Stimulated activated CD4-positive, alpha-beta T cell treated with anti-CD3 and anti-CD28 coated beads, Interleukin-15, amount 100 ng/mL, for 48 hours (primary cell): ENCODE data around the gene ATP11B.
"Not testable (repeated sequence)": the region's sequence is repeated elsewhere in the genome, so short reads cannot be mapped to it uniquely, and the experiment has no call there.

Source experiments
- DNase-seq, 2 donors: peaks; one replicate each; pipeline ENCODE4 v3.0.0-alpha.2; 2020; ENCODE audit warnings: low read depth in 2 of 2

The ATP11B gene

GRCh38 chr3:182837855-182838454, 44.7 kb downstream of the ATP11B start:
- no peak for DNase-seq

- DNase-seq: no peak
These were observed 50.2 kb downstream of the ATP11B start for GRCh38 chr3:182843478-182843877.

- DNase-seq: no peak
These were observed 55.6 kb downstream of the ATP11B start for GRCh38 chr3:182848906-182849305.

GRCh38 chr3:182855076-182855475, 61.8 kb downstream of the ATP11B start:
- no peak for DNase-seq

GRCh38 chr3:182861348-182861747, 68.0 kb downstream of the ATP11B start:
- DNase-seq: no peak

- no peak for DNase-seq
These were observed 69.0 kb downstream of the ATP11B start for GRCh38 chr3:182862159-182862860.

GRCh38 chr3:182869059-182869458, 75.8 kb downstream of the ATP11B start:
- no peak for DNase-seq

- not testable (repeated sequence) for DNase-seq
These were observed 77.6 kb downstream of the ATP11B start for GRCh38 chr3:182870917-182871316.

GRCh38 chr3:182879031-182879611, 85.8 kb downstream of the ATP11B start:
- no peak for DNase-seq

- DNase-seq: no peak
These were observed 93.2 kb downstream of the ATP11B start for GRCh38 chr3:182886497-182886896.

- no peak for DNase-seq
These were observed 96.8 kb downstream of the ATP11B start for GRCh38 chr3:182889948-182890629.

GRCh38 chr3:182891364-182891763, 98.1 kb downstream of the ATP11B start:
- no peak for DNase-seq

- no peak for DNase-seq
These were observed 98.9 kb downstream of the ATP11B start for GRCh38 chr3:182892226-182892625.

GRCh38 chr3:182895513-182896112, 102.3 kb downstream of the ATP11B start:
- no peak for DNase-seq

- no peak for DNase-seq
These were observed 103.2 kb downstream of the ATP11B start for GRCh38 chr3:182896553-182896952.

- no peak for DNase-seq
These were observed 108.9 kb downstream of the ATP11B start for GRCh38 chr3:182902236-182902635.

- DNase-seq: no peak
These were observed 110.9 kb downstream of the ATP11B start for GRCh38 chr3:182904164-182904563.

GRCh38 chr3:182905623-182906022, 112.3 kb downstream of the ATP11B start:
- no peak for DNase-seq

GRCh38 chr3:182906036-182906435, 112.7 kb downstream of the ATP11B start:
- DNase-seq: no peak

- DNase-seq: no peak
These were observed 115.2 kb downstream of the ATP11B start for GRCh38 chr3:182908471-182908870.

- DNase-seq: no peak
These were observed 116.2 kb downstream of the ATP11B start for GRCh38 chr3:182909318-182910040.
